Measurements from ENCODE around the gene ACSL4.

The ACSL4 gene

GRCh38 chrX:109774706-109775105 is 41.6 kb upstream of the ACSL4 start:
- ATAC-seq (ENCODE audit: low read depth) (peak; percentile 89), DNase-seq (ENCODE audit: low spot score) (no peak)
- TF ChIP-seq, protein P1, sequence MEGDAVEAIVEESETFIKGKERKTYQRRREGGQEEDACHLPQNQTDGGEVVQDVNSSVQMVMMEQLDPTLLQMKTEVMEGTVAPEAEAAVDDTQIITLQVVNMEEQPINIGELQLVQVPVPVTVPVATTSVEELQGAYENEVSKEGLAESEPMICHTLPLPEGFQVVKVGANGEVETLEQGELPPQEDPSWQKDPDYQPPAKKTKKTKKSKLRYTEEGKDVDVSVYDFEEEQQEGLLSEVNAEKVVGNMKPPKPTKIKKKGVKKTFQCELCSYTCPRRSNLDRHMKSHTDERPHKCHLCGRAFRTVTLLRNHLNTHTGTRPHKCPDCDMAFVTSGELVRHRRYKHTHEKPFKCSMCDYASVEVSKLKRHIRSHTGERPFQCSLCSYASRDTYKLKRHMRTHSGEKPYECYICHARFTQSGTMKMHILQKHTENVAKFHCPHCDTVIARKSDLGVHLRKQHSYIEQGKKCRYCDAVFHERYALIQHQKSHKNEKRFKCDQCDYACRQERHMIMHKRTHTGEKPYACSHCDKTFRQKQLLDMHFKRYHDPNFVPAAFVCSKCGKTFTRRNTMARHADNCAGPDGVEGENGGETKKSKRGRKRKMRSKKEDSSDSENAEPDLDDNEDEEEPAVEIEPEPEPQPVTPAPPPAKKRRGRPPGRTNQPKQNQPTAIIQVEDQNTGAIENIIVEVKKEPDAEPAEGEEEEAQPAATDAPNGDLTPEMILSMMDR (IDR thresholded peaks at IDR 0.05; ENCODE audit: poor library complexity, severe bottlenecking), result no peak
- H3K4me3 ChIP-seq (ENCODE audit: severe bottlenecking), result no peak overlapping the region
- H3K4me1 ChIP-seq (ENCODE audit: insufficient read depth, poor library complexity, severe bottlenecking), result peaks cover 10% of the 10 kb centered on the region
- no peaks in the 10 kb centered on the region for H3K9me3 ChIP-seq (ENCODE audit: severe bottlenecking)
- H3K36me3 ChIP-seq (ENCODE audit: low read depth), result no peaks in the 10 kb centered on the region
- peak overlapping the region; percentile 22 for H3K27ac ChIP-seq (ENCODE audit: poor library complexity, severe bottlenecking)
- H3K27me3 ChIP-seq (ENCODE audit: insufficient read depth, poor library complexity, severe bottlenecking), result no peaks in the 10 kb centered on the region

- Histone ChIP-seq H3K4me3 (ENCODE audit: severe bottlenecking) (no peak overlapping the region), H3K27ac (ENCODE audit: poor library complexity, severe bottlenecking) (peak overlapping the region; percentile 22), H3K4me1 (ENCODE audit: insufficient read depth, poor library complexity, severe bottlenecking) (peaks cover 10% of the 10 kb centered on the region), H3K9me3 (ENCODE audit: severe bottlenecking) (no peaks in the 10 kb centered on the region), H3K36me3 (ENCODE audit: low read depth) (no peaks in the 10 kb centered on the region), H3K27me3 (ENCODE audit: insufficient read depth, poor library complexity, severe bottlenecking) (no peaks in the 10 kb centered on the region)
- DNase-seq (ENCODE audit: low spot score), result no peak
- TF ChIP-seq, protein P1 (IDR thresholded peaks at IDR 0.05; ENCODE audit: poor library complexity, severe bottlenecking), result no peak
- no peak for ATAC-seq (ENCODE audit: low read depth)
Measured at GRCh38 chrX:109774136-109774535, 41.1 kb upstream of the ACSL4 start.

DNA sequence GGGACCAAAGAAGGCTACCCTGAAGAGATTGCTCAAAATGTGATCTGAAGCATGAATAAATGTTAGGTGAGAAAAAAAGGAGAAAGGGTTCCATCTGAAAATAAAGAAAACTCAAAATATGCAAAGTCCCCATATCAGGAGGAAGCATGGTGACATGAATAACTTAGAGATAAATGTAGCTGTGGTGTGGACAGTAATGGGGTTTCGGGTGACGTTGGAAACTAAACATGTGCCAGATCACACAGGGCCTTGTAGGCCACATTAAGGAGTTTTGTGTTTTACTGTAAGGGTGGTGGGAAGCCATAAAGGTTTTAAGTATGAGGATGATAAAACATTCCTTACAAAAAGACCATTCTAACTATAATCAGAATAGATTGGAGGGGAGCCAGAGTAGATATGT is 40.3 kb upstream of the ACSL4 start:
- TF ChIP-seq, protein P1 (IDR thresholded peaks at IDR 0.05; ENCODE audit: poor library complexity, severe bottlenecking), result no peak
- Histone ChIP-seq H3K27me3 (ENCODE audit: insufficient read depth, poor library complexity, severe bottlenecking) (no peaks in the 10 kb centered on the region), H3K27ac (ENCODE audit: poor library complexity, severe bottlenecking) (no peak overlapping the region), H3K4me1 (ENCODE audit: insufficient read depth, poor library complexity, severe bottlenecking) (peaks cover 10% of the 10 kb centered on the region), H3K36me3 (ENCODE audit: low read depth) (no peaks in the 10 kb centered on the region), H3K4me3 (ENCODE audit: severe bottlenecking) (no peak overlapping the region), H3K9me3 (ENCODE audit: severe bottlenecking) (no peaks in the 10 kb centered on the region)
- DNase-seq (ENCODE audit: low spot score), result no peak
- ATAC-seq (ENCODE audit: low read depth), result no peak

DNA sequence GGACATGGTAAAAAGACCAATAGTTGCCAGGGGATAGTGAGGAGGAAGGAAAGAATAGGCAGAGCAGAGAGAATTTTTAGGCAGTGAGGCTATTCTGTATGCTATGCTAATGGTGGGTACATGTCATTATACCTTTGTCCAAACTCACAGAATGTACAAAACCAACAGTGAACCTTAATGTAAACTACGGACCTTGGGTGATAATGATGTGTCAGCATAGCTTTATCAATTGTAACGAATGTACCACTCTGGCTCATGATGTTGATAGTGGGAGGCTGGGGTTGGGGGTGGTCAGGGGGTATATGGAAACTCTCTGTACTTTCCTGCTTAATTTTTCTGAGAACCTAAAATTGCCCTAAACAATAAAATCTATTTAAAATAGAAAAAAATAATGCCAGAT is 37.7 kb upstream of the ACSL4 start:
- Histone ChIP-seq H3K4me3 (ENCODE audit: severe bottlenecking) (no peak overlapping the region), H3K27ac (ENCODE audit: poor library complexity, severe bottlenecking) (no peak overlapping the region), H3K27me3 (ENCODE audit: insufficient read depth, poor library complexity, severe bottlenecking) (no peaks in the 10 kb centered on the region), H3K36me3 (ENCODE audit: low read depth) (no peaks in the 10 kb centered on the region), H3K9me3 (ENCODE audit: severe bottlenecking) (no peaks in the 10 kb centered on the region), H3K4me1 (ENCODE audit: insufficient read depth, poor library complexity, severe bottlenecking) (peaks cover 10% of the 10 kb centered on the region)
- ATAC-seq (ENCODE audit: low read depth), result no peak
- TF ChIP-seq, protein P1 (IDR thresholded peaks at IDR 0.05; ENCODE audit: poor library complexity, severe bottlenecking), result no peak
- no peak for DNase-seq (ENCODE audit: low spot score)

GRCh38 chrX:109760922-109761250 is 27.8 kb upstream of the ACSL4 start:
- ATAC-seq (ENCODE audit: low read depth) (no peak), DNase-seq (ENCODE audit: low spot score) (no peak)
- Histone ChIP-seq H3K27ac (ENCODE audit: poor library complexity, severe bottlenecking) (no peak overlapping the region), H3K27me3 (ENCODE audit: insufficient read depth, poor library complexity, severe bottlenecking) (no peaks in the 10 kb centered on the region), H3K9me3 (ENCODE audit: severe bottlenecking) (no peaks in the 10 kb centered on the region), H3K4me1 (ENCODE audit: insufficient read depth, poor library complexity, severe bottlenecking) (peaks cover 10% of the 10 kb centered on the region), H3K4me3 (ENCODE audit: severe bottlenecking) (no peak overlapping the region), H3K36me3 (ENCODE audit: low read depth) (no peaks in the 10 kb centered on the region)
- TF ChIP-seq, protein P1 (IDR thresholded peaks at IDR 0.05; ENCODE audit: poor library complexity, severe bottlenecking), result no peak

Measured in RWPE2 (cell line).